ENCODE measurements around the gene UBE2Q2. TPM values are rescaled to one million over a fixed set of nuclear protein-coding genes. Genes with fewer than 3 reads are reported as not detected.

The UBE2Q2 gene
- polyA plus RNA-seq, 1 donor (not counting 4 experiments of a cell fraction or from before 2014, with no cell fraction given), result 33.9 TPM

DNA sequence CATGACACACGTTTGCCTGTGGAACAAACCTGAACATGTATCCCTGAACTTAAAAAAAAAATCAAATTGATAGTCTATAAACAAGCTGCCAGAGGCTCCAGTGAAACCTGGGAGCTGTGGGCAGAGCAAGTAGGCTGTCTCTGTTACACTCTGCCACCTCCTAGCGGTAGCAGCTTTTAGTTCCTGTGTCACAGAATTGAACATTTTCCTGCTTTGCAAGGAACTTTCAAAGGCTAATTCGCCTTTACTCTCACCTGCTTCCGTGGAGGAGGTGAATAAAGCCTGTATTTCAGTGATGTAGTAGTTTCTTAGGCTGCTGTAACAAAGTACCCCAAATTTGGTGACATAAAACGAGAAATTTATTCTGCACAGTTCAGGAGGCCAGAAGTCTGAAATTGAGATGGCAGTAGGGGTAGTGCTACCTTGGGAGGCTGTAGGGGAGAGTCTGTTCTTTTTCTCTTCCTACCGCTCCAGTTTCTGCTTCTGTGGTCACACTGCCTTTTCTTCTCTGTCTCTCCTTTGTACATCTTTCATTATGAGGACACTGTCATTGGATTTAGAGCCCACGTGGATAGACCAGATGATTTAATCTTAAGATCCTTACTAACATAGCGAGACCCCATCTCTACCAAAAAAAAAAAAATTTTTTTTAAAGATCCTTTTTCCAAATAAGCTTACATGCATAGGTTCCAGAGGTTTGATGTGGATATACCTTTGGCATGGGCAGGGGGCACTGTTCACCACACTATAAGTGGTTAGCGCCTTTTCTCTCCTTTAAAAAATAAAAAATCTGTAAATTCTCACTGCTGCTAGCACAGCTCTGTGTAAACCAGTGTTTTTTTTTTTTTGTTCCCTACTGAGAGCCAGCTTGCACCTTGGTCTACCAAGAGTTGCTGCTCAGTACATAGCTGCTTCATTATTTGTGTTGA, 85.7 kb downstream of the UBE2Q2 start:
- TF ChIP-seq EZH2 (IDR thresholded peaks at IDR 0.05; ENCODE audit: low read length), result no peak
- TF ChIP-seq, protein P1, sequence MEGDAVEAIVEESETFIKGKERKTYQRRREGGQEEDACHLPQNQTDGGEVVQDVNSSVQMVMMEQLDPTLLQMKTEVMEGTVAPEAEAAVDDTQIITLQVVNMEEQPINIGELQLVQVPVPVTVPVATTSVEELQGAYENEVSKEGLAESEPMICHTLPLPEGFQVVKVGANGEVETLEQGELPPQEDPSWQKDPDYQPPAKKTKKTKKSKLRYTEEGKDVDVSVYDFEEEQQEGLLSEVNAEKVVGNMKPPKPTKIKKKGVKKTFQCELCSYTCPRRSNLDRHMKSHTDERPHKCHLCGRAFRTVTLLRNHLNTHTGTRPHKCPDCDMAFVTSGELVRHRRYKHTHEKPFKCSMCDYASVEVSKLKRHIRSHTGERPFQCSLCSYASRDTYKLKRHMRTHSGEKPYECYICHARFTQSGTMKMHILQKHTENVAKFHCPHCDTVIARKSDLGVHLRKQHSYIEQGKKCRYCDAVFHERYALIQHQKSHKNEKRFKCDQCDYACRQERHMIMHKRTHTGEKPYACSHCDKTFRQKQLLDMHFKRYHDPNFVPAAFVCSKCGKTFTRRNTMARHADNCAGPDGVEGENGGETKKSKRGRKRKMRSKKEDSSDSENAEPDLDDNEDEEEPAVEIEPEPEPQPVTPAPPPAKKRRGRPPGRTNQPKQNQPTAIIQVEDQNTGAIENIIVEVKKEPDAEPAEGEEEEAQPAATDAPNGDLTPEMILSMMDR (optimal IDR thresholded peaks at IDR 0.05 in 1 of 3, IDR thresholded peaks at IDR 0.05 in 1 of 3, conservative IDR thresholded peaks at IDR 0.05 in 1 of 3; ENCODE audit: extremely low read depth in 1 of 3, insufficient read depth in 2 of 3, low read length in 3 of 3), result peak; percentile 31 to 60 (median 34)
- Histone ChIP-seq H3K9me3 (ENCODE audit: control insufficient read depth, low read depth, low read length) (no peaks in the 10 kb centered on the region), H3K4me3 (ENCODE audit: control insufficient read depth in 2 of 3, extremely low read depth in 1 of 3, insufficient read depth in 2 of 3, low read depth in 1 of 3, low read length in 3 of 3) (no peak overlapping the region), H3K9ac (ENCODE audit: control insufficient read depth, extremely low read depth, insufficient read depth, low read length) (no peak overlapping the region), H3K36me3 (ENCODE audit: control insufficient read depth in 2 of 2, extremely low read depth in 1 of 2, insufficient read depth in 2 of 2, low read length in 2 of 2) (peaks cover 7 to 22% of the 10 kb centered on the region in 2 experiments), H3K79me2 (ENCODE audit: control insufficient read depth, insufficient read depth, low read length) (peaks cover 47% of the 10 kb centered on the region), H3K9me1 (ENCODE audit: control insufficient read depth, extremely low read depth, insufficient read depth, low read length) (peaks cover 8% of the 10 kb centered on the region), H3K27me3 (ENCODE audit: control insufficient read depth, extremely low read depth, insufficient read depth, low read length) (no peaks in the 10 kb centered on the region), H2AFZ (ENCODE audit: control insufficient read depth, low read length) (no peak overlapping the region), H3K4me2 (ENCODE audit: control insufficient read depth, extremely low read depth, insufficient read depth, low read depth, low read length) (no peak overlapping the region), H3K4me1 (ENCODE audit: control insufficient read depth, extremely low read depth, insufficient read depth, low read length) (peaks cover 7% of the 10 kb centered on the region), H4K20me1 (ENCODE audit: control insufficient read depth, extremely low read depth, insufficient read depth, low read length) (peaks cover 3% of the 10 kb centered on the region), H3K27ac (ENCODE audit: control insufficient read depth, insufficient read depth, low read length) (no peak overlapping the region)
- dilution Hi-C loops (cut with MboI; ENCODE audit: extremely low pct_ligation_motif_present, low sequenced_read_pairs), result no loop called here
- DNase-seq (ENCODE audit: low read depth, low spot score) (no peak), FAIRE-seq (peak; percentile 17)

DNA sequence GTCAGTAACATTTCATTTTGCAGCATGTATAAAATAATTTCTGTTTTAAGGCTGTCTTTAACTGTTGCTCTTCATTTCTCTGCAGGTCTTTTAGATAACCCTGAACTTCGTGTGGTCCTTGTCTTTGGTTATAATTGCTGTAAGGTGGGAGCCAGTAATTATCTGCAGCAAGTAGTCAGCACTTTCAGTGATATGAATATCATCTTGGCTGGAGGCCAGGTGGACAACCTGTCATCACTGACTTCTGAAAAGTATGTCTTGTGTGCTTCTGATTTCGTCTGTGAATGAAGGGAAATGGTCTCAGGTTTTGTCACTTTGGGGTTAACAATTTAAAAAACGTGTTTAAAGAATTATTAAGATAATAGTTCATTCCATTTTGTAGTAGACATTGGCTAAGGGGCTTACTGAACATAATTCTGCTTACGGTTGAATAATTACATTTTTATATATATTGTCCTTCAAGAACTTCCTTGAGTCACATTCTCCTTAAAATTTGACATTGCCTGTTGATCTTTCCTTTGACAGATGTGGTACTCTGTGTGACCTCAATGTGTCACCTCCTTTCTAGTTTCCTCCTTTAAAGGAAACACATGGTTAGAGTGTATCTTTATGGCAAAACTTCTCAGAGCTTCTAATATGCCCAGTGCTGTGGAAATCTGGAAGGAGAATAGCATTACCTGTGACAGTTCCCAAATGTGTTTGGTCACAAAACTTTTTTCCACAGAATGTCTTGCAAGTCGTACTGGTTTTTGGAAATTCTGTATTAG, 86.7 kb downstream of the UBE2Q2 start:
- no peak overlapping the region for H2AFZ ChIP-seq (ENCODE audit: control insufficient read depth, low read length)
- H3K27ac ChIP-seq (ENCODE audit: control insufficient read depth, insufficient read depth, low read length), result no peak overlapping the region
- H3K4me1 ChIP-seq (ENCODE audit: control insufficient read depth, extremely low read depth, insufficient read depth, low read length), result no peaks in the 10 kb centered on the region
- no peak overlapping the region for H3K9ac ChIP-seq (ENCODE audit: control insufficient read depth, extremely low read depth, insufficient read depth, low read length)
- no peaks in the 10 kb centered on the region for H3K9me3 ChIP-seq (ENCODE audit: control insufficient read depth, low read depth, low read length)
- peaks cover 3% of the 10 kb centered on the region for H4K20me1 ChIP-seq (ENCODE audit: control insufficient read depth, extremely low read depth, insufficient read depth, low read length)
- FAIRE-seq (no peak), DNase-seq (ENCODE audit: low read depth, low spot score) (no peak)
- peaks cover 10 to 26% of the 10 kb centered on the region in 2 experiments for H3K36me3 ChIP-seq (ENCODE audit: control insufficient read depth in 2 of 2, extremely low read depth in 1 of 2, insufficient read depth in 2 of 2, low read length in 2 of 2)
- H3K27me3 ChIP-seq (ENCODE audit: control insufficient read depth, extremely low read depth, insufficient read depth, low read length), result no peaks in the 10 kb centered on the region
- TF ChIP-seq, protein P1 (optimal IDR thresholded peaks at IDR 0.05 in 1 of 3, IDR thresholded peaks at IDR 0.05 in 1 of 3, conservative IDR thresholded peaks at IDR 0.05 in 1 of 3; ENCODE audit: extremely low read depth in 1 of 3, insufficient read depth in 2 of 3, low read length in 3 of 3), result no peak
- TF ChIP-seq EZH2 (IDR thresholded peaks at IDR 0.05; ENCODE audit: low read length), result no peak
- H3K4me3 ChIP-seq (ENCODE audit: control insufficient read depth in 2 of 3, extremely low read depth in 1 of 3, insufficient read depth in 2 of 3, low read depth in 1 of 3, low read length in 3 of 3), result no peak overlapping the region
- H3K9me1 ChIP-seq (ENCODE audit: control insufficient read depth, extremely low read depth, insufficient read depth, low read length), result peaks cover 8% of the 10 kb centered on the region
- H3K4me2 ChIP-seq (ENCODE audit: control insufficient read depth, extremely low read depth, insufficient read depth, low read depth, low read length), result no peak overlapping the region
- peaks cover 39% of the 10 kb centered on the region for H3K79me2 ChIP-seq (ENCODE audit: control insufficient read depth, insufficient read depth, low read length)
- dilution Hi-C loops (cut with MboI; ENCODE audit: extremely low pct_ligation_motif_present, low sequenced_read_pairs), result no loop called here

Measured in keratinocyte (primary cell).